Left lung (tissue), 10 donors: ENCODE measurements around the gene HSD11B2. TPM values are rescaled to one million over a fixed set of nuclear protein-coding genes. Genes with fewer than 3 reads are reported as not detected.

ENCODE experiments used
- ATAC-seq: fragments of 200-7000 bp; cut with Tn5 transposase; one replicate; pipeline ENCODE4 v1.9.1; 2020; ENCODE audit warnings: moderate library complexity
- DNase-seq, 4 donors: peaks; one replicate each; pipeline ENCODE4 v3.0.0-alpha.2; 2013 to 2020
- H3K27ac ChIP-seq, 2 donors: fragments of 200-600 bp; sonication (generic) in 1 of 2; one replicate each; pipeline versions ENCODE4 v1.5.0 to v1.8.0; 2020 to 2021
- H3K27me3 ChIP-seq, 2 donors: fragments of 200-600 bp; sonication (generic) in 1 of 2; one replicate each; pipeline versions ENCODE4 v1.5.0 to v1.8.0; 2020 to 2021
- H3K36me3 ChIP-seq, 2 donors: fragments of 200-600 bp; sonication (generic) in 1 of 2; one replicate each; pipeline versions ENCODE4 v1.5.0 to v1.8.0; 2020 to 2021
- H3K4me1 ChIP-seq, 2 donors: fragments of 200-600 bp; one replicate each; pipeline ENCODE4 v1.8.0; 2021
- H3K4me3 ChIP-seq, 2 donors: fragments of 200-600 bp; sonication (generic) in 1 of 2; one replicate each; pipeline versions ENCODE4 v1.5.0 to v1.8.0; 2020 to 2021; ENCODE audit warnings: mild to moderate bottlenecking in 1 of 2
- H3K9me3 ChIP-seq, 2 donors: fragments of 200-600 bp; sonication (generic) in 1 of 2; one replicate each; pipeline versions ENCODE4 v1.5.0 to v1.8.0; 2020 to 2021
- intact Hi-C, 2 donors: fragments of 100-400 bp; cut with DNase I; formaldehyde crosslinking; loops; one replicate each; pipeline versions ENCODE4 v1.11.2 to v1.14.2; 2022
- polyA plus RNA-seq, 6 donors: library from polyadenylated mRNA; unstranded; fragments of 120-200 nt; gene quantifications; one replicate each; pipeline ENCODE4 v1.2.1, GENCODE V29; 2013; ENCODE audit not compliant: insufficient read length in 6 of 6
- total RNA-seq, 2 donors: library from RNA; stranded (reverse); fragmentation: NEBNext Ultra II Directional; extraction: Animal tissue kit (Norgen Biotek cat#: 25700); gene quantifications; one replicate each; pipeline ENCODE4 v1.2.1, GENCODE V29; 2021
- TF ChIP-seq, protein P1 (sequence below), 2 donors: fragments of 200-600 bp; sonication (generic) in 1 of 2; IDR thresholded peaks; one replicate each; pipeline versions ENCODE4 v1.5.0 to v1.8.0; 2021; ENCODE audit warnings: antibody characterized with exemption in 2 of 2
- donor health status: DM: no; HTN: yes; CAD: no.
- donor health status: DM: no; HTN: no; CAD: no.

The HSD11B2 gene
- total and polyA plus RNA-seq, 8 donors, result 2.5 to 81.1 (median 54.7) TPM

DNA sequence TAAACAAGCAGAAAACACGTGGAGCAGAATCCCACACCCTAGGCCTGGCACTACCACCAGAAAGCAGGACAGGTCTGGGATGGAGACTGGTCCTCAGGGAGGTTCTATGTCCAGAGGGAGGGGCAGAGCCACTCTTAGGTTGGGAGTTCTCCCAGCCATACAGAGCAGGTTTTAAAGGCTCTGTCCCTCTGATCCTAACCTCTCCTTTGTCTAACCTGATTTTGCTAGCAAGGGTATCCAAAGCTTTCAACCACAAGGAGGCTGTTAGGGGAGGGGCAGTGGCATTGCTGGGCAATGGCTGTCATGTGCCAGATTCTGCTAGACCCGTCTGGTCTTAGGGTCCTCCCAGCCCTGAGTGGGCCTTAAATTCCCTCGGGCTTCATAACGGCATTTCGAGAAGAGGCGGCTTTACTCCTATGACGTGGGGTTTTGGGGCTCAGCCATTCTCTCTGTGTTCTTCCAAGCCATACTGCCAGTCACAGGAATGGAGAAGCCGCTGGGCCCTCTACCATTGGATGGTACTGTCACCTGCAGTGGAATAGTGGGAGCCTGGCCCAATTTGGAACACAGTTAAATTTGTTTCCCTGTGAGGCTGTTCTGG is 43.3 kb upstream of the HSD11B2 start:
- peaks cover 0 to 4% of the 10 kb centered on the region in 2 donors for H3K27me3 ChIP-seq
- no peaks in the 10 kb centered on the region for H3K36me3 ChIP-seq
- intact Hi-C loops, result no loop called here
- TF ChIP-seq, protein P1, sequence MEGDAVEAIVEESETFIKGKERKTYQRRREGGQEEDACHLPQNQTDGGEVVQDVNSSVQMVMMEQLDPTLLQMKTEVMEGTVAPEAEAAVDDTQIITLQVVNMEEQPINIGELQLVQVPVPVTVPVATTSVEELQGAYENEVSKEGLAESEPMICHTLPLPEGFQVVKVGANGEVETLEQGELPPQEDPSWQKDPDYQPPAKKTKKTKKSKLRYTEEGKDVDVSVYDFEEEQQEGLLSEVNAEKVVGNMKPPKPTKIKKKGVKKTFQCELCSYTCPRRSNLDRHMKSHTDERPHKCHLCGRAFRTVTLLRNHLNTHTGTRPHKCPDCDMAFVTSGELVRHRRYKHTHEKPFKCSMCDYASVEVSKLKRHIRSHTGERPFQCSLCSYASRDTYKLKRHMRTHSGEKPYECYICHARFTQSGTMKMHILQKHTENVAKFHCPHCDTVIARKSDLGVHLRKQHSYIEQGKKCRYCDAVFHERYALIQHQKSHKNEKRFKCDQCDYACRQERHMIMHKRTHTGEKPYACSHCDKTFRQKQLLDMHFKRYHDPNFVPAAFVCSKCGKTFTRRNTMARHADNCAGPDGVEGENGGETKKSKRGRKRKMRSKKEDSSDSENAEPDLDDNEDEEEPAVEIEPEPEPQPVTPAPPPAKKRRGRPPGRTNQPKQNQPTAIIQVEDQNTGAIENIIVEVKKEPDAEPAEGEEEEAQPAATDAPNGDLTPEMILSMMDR (IDR thresholded peaks at IDR 0.05), result no peak
- H3K9me3 ChIP-seq, result no peaks in the 10 kb centered on the region
- H3K4me1 ChIP-seq, result peaks cover 3 to 33% of the 10 kb centered on the region in 2 donors
- H3K4me3 ChIP-seq, result no peak overlapping the region
- DNase-seq (no peak), ATAC-seq (no peak)
- no peak overlapping the region for H3K27ac ChIP-seq

DNA sequence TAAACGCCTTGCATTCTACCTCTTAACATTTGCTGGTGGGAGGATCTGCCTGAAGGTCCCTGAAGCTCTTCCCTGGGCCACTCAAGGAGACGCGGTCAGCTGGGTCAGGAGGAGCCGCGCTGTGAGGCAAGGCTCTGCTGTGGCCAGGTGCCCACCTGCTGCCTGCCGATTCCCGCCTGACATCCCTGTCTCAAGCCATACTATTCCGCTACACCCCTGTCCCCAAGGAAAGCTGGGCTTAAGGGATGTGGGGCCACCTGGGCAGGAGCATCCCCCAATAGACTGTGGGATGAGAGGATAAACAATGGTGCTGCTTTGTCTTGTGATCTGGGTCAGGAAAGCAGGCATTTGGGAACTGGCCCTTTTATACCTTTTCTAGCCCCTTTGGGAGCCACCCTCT is 42.7 kb upstream of the HSD11B2 start:
- TF ChIP-seq, protein P1 (IDR thresholded peaks at IDR 0.05), result no peak

DNA sequence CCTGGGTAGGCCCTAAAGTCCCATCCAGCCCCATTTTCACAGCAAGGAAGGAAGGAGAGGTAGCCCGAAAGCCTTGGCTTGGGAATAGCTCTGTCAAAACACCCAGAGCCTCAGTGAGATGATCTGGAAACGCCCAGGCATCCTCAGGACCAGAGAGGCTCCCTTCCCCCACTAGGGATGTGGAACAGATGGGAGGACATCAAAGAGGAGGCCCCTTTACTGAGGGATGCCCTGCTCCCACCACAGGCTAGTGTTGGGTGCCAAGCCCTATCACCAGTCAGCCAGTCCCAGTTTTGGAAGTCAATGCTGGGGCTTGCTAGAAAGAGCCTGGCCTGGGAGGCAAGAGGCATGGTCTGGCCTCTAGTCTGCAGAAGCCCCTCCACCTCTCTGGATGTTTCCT is 42.3 kb upstream of the HSD11B2 start:
- Histone ChIP-seq H3K36me3 (no peaks in the 10 kb centered on the region), H3K4me3 (no peak overlapping the region), H3K27me3 (peaks cover 0 to 14% of the 10 kb centered on the region in 2 donors), H3K4me1 (peaks cover 8 to 43% of the 10 kb centered on the region in 2 donors), H3K9me3 (no peaks in the 10 kb centered on the region), H3K27ac (no peak overlapping the region)
- TF ChIP-seq, protein P1 (IDR thresholded peaks at IDR 0.05), result no peak
- ATAC-seq (no peak), DNase-seq (no peak)
- intact Hi-C loops, result no loop called here

More for the DNA sequence above, 42.7 kb upstream of the HSD11B2 start:
- no peak overlapping the region for H3K4me3 ChIP-seq
- H3K4me1 ChIP-seq, result peaks cover 8 to 39% of the 10 kb centered on the region in 2 donors
- DNase-seq, result no peak
- no peak overlapping the region for H3K27ac ChIP-seq
- no peaks in the 10 kb centered on the region for H3K9me3 ChIP-seq
- H3K36me3 ChIP-seq, result no peaks in the 10 kb centered on the region
- ATAC-seq, result no peak
- H3K27me3 ChIP-seq, result peaks cover 0 to 10% of the 10 kb centered on the region in 2 donors
- intact Hi-C loops, result no loop called here

DNA sequence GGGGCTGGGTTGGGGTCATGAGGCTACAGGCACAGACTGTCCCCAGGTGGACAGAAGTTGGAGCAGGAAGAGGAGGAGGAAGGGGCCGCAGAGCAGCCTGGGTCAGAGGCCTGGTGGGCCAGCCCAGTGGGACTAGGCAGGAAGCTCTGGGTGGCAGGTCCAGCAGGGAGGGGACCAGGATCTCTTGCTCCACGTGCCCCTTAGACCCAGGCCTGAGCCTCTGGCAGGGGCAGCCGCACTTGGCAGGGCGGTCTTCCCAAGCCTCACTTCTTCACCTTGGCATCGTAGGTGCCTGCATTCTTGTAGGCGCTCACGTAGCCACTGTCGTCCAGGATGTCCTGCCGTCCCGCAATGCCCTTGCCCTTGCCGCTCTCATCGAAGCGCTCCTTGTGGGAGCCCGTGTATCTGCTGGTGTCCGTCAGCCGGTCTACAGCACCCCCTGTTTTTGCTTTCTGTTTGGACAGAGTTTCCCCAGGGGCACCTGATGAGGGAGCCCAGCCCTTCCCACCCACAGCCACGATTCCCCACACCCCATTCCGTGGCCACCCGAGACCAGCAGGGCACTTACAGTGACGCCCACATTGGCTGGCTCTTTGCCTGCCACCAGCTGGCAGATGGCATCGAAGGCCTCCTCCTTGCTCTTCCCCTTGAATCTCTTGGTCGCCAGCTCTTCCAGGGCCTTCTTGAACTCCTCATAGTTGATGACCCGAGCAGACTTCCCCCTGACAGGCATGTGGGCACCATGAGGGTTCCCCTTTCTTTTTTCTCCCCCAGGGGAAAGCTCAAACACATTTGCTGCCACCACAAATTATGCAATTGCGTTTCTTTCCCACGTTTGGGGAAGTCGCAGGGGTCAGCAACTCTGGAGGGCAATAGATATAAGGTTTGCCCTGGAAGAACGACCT is 40.8 kb upstream of the HSD11B2 start:
- Histone ChIP-seq H3K4me3 (no peak overlapping the region), H3K36me3 (no peaks in the 10 kb centered on the region), H3K27me3 (peaks cover 0 to 30% of the 10 kb centered on the region in 2 donors), H3K27ac (no peak overlapping the region), H3K4me1 (peaks cover 13 to 59% of the 10 kb centered on the region in 2 donors), H3K9me3 (no peaks in the 10 kb centered on the region)
- ATAC-seq (peak; percentile 3), DNase-seq (peak in 1 of 4 donors; percentile 75)
- intact Hi-C loops, result no loop called here
- TF ChIP-seq, protein P1 (IDR thresholded peaks at IDR 0.05), result no peak

DNA sequence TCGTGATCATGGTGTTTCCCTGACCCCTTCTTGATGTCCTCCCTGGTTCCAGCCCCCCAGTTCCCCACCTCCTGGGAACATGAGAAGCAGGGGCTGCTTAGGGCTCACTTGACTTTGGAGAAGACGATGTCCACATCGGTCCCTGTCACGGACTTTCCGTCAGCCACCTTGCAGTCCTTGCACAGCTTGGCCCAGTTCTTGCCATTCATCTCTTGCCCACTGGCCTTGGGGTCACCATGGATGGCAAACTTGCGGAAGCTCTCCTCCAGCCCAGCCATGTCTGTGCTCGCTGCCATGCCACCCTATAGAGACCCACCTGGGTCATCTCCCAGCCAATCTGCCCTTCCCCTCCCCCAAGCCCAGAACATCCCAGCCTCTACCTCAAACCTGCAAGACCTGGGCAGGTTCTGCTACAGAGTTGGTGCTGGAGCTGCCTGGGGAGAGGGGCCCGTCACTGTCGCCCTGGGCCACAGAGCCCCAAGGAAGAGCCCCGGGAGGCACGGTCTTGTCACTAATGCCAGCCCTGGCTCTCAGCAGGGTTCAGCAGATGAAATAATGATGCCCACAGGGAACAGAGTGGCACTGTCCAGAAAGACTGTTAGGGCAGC is 40.0 kb upstream of the HSD11B2 start:
- Histone ChIP-seq H3K4me3 (no peak overlapping the region), H3K4me1 (peaks cover 21 to 66% of the 10 kb centered on the region in 2 donors), H3K27ac (no peak overlapping the region), H3K36me3 (no peaks in the 10 kb centered on the region), H3K27me3 (peaks cover 0 to 38% of the 10 kb centered on the region in 2 donors), H3K9me3 (no peaks in the 10 kb centered on the region)
- ATAC-seq (no peak), DNase-seq (no peak)
- TF ChIP-seq, protein P1 (IDR thresholded peaks at IDR 0.05), result no peak
- intact Hi-C loops, result no loop called here
